Renal pelvis (tissue), 4 donors: ENCODE results near the gene TMA7. TPM values are rescaled to one million over a fixed set of nuclear protein-coding genes. Genes with fewer than 3 reads are reported as not detected.
"Not testable (repeated sequence)": the region's sequence is repeated elsewhere in the genome, so short reads cannot be mapped to it uniquely, and the experiment has no call there.

Experiments
- DNase-seq: peaks from one replicate; pipeline ENCODE4 v3.0.0-alpha.2; 2013
- polyA plus RNA-seq, 3 donors: library from polyadenylated mRNA; unstranded; fragments of 120-200 nt; gene quantifications; one replicate each; pipeline ENCODE4 v1.2.1, GENCODE V29; 2013; ENCODE audit not compliant: insufficient read length in 3 of 3

TMA7 gene
- polyA plus RNA-seq, 3 donors: 250 to 316 (median 307) TPM

- no peak for DNase-seq
Measured at GRCh38 chr3:48464713-48465221, 24.7 kb downstream of the TMA7 start.

- no peak for DNase-seq
Measured at GRCh38 chr3:48465237-48465530, 25.1 kb downstream of the TMA7 start.

- peak; percentile 99 for DNase-seq
Measured at GRCh38 chr3:48465531-48466378, 25.7 kb downstream of the TMA7 start.

GRCh38 chr3:48466386-48467109 is 26.5 kb downstream of the TMA7 start:
- no peak for DNase-seq

- no peak for DNase-seq
Measured at GRCh38 chr3:48467110-48467454, 27.0 kb downstream of the TMA7 start.

- no peak for DNase-seq
Measured at GRCh38 chr3:48467473-48468267, 27.6 kb downstream of the TMA7 start.

- no peak for DNase-seq
Measured at GRCh38 chr3:48468329-48468731, 28.3 kb downstream of the TMA7 start.

- no peak for DNase-seq
Measured at GRCh38 chr3:48469046-48469915, 29.2 kb downstream of the TMA7 start.

GRCh38 chr3:48470286-48470685 is 30.2 kb downstream of the TMA7 start:
- DNase-seq: no peak

GRCh38 chr3:48472673-48472922 is 32.5 kb downstream of the TMA7 start:
- DNase-seq: no peak

GRCh38 chr3:48472923-48473616 is 33.0 kb downstream of the TMA7 start:
- DNase-seq: peak; percentile 92

GRCh38 chr3:48473617-48473952 is 33.5 kb downstream of the TMA7 start:
- no peak for DNase-seq

GRCh38 chr3:48474031-48474430 is 34.0 kb downstream of the TMA7 start:
- not testable (repeated sequence) for DNase-seq

- no peak for DNase-seq
Measured at GRCh38 chr3:48474619-48475018, 34.6 kb downstream of the TMA7 start.

GRCh38 chr3:48475188-48475587 is 35.1 kb downstream of the TMA7 start:
- no peak for DNase-seq

- no peak for DNase-seq
Measured at GRCh38 chr3:48476426-48477053, 36.5 kb downstream of the TMA7 start.

GRCh38 chr3:48477959-48478520 is 38.0 kb downstream of the TMA7 start:
- DNase-seq: no peak

GRCh38 chr3:48478626-48479555 is 38.8 kb downstream of the TMA7 start:
- DNase-seq: no peak

- DNase-seq: not testable (repeated sequence)
Measured at GRCh38 chr3:48480891-48481290, 40.8 kb downstream of the TMA7 start.
